GM12864 (cell line): ENCODE data around the gene TBX22.

Experiments
- DNase-seq: peaks from one replicate; pipeline ENCODE4 v3.0.0-alpha.2; 2011; ENCODE audit warnings: low read depth
- H3K4me3 ChIP-seq: 2 replicates; pipeline ENCODE4 v1.5.1; 2011; ENCODE audit warnings: mild to moderate bottlenecking, low read depth, low read length, control low read depth
- TF ChIP-seq, protein P1 (sequence below): IDR thresholded peaks from 2 replicates; pipeline ENCODE4 v1.5.1; 2011; ENCODE audit warnings: low read depth, mild to moderate bottlenecking, moderate library complexity, low read length, control low read depth, inconsistent platforms; ENCODE audit errors: missing control alignments

Gene TBX22, protein sequence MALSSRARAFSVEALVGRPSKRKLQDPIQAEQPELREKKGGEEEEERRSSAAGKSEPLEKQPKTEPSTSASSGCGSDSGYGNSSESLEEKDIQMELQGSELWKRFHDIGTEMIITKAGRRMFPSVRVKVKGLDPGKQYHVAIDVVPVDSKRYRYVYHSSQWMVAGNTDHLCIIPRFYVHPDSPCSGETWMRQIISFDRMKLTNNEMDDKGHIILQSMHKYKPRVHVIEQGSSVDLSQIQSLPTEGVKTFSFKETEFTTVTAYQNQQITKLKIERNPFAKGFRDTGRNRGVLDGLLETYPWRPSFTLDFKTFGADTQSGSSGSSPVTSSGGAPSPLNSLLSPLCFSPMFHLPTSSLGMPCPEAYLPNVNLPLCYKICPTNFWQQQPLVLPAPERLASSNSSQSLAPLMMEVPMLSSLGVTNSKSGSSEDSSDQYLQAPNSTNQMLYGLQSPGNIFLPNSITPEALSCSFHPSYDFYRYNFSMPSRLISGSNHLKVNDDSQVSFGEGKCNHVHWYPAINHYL

DNA sequence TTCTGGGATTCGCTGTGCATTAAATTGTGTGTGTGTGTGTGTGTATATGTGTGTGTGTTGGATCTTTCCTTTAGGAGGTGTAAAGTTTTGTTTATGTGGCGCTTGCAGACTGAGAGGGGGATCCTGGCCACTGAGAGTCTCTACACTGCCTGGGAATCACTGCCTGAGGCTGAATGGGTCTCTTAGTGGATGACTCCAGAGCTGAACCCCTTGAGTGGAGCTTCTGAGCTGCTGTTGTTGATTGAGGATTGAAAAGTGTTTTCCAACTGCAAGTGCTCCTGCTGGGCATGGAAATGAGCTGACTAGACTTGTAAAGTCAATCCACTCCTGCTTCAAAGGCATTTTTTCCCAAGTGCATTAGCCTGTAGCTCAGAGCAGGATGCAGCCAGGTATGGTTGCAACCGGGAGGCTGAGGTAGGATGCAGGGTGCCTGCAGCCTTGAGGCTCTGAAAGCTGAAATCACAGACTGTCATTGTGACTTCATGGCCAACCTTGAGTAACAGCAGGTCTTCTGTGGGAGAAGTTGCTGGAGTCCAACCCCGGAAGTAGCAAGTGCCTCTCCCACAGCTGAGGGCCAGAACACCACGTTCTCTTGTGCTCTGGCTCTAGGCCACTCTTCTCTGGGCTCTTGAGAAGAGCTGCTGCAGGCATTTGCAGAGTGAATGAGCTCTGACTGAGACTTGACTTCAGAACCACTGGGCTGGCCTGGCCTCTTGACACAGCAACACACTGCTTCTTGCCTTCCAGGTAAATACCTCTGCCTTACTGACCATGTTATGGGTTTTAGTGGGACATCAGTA is at the start of gene TBX22:
TBX22 (plus strand) TSS at position 613 of the 800 bp plus-strand sequence. CDS start 7,517 bp downstream, outside the sequence.
- TF ChIP-seq, protein P1, sequence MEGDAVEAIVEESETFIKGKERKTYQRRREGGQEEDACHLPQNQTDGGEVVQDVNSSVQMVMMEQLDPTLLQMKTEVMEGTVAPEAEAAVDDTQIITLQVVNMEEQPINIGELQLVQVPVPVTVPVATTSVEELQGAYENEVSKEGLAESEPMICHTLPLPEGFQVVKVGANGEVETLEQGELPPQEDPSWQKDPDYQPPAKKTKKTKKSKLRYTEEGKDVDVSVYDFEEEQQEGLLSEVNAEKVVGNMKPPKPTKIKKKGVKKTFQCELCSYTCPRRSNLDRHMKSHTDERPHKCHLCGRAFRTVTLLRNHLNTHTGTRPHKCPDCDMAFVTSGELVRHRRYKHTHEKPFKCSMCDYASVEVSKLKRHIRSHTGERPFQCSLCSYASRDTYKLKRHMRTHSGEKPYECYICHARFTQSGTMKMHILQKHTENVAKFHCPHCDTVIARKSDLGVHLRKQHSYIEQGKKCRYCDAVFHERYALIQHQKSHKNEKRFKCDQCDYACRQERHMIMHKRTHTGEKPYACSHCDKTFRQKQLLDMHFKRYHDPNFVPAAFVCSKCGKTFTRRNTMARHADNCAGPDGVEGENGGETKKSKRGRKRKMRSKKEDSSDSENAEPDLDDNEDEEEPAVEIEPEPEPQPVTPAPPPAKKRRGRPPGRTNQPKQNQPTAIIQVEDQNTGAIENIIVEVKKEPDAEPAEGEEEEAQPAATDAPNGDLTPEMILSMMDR, result no peak
- no peak for DNase-seq
- H3K4me3 ChIP-seq, result no peak within 1 kb of the TSS

DNA sequence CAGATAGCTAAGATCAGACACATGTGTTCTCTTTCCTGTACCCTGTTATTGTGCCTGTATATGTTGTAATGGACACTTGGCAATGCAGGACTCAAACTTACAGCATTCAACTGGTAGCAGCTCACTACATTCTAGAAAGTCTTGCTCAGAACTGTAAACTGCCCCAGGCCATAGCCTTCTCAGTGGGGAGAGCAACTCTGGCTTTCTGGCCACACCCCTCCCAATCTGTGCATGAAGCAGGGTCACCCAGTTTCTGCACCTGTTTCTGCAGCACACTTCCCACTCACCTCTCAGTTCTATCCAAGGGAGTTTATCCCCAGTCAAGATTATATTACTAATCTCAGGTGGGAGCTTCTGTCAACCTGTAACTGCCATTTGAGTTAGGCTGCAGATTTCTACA is 38.9 kb upstream of the TBX22 start:
- no peak for DNase-seq
- H3K4me3 ChIP-seq, result no peak overlapping the region
- TF ChIP-seq, protein P1, result no peak

DNA sequence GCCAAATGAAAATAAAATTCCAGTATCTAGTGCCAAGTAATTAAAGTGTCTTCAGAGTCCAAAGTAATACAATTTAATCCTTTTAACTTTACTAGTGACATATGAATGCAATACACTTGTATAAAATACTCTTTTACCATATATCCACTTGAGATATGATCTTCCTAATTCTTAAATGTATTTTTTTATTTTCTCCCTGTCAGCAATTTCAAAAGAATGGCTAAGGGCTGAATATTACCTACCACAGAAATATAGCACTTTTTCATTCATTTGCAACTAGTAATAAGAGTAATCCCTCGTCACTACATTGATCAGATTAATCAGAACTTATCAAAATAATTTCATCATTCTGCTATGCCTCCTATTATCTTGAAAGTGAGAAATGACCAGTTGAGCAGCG is 10.1 kb upstream of the TBX22 start:
- no peak for DNase-seq
- no peak overlapping the region for H3K4me3 ChIP-seq
- TF ChIP-seq, protein P1, result no peak

DNA sequence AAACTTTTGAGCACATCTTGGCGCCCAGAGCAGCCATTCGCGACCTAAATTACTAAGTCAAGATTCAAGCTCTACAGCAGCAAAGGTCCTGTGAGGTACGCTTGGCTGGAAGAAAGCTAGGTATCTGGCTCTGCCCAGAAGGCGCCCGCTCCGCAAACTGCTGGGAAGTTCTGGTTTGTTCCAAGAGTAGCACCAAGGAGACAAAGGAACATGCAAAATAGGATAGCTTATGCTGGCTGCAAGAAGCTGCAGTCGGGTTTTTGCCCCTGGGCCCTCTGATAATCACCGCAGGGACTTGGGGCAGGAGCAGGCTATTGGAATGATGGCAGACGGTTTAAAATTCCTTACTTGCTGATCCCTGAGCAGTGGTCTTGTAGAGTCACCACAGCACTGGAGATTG is 3.0 kb upstream of the TBX22 start:
- no peak overlapping the region for H3K4me3 ChIP-seq
- DNase-seq, result no peak
- TF ChIP-seq, protein P1, result no peak

DNA sequence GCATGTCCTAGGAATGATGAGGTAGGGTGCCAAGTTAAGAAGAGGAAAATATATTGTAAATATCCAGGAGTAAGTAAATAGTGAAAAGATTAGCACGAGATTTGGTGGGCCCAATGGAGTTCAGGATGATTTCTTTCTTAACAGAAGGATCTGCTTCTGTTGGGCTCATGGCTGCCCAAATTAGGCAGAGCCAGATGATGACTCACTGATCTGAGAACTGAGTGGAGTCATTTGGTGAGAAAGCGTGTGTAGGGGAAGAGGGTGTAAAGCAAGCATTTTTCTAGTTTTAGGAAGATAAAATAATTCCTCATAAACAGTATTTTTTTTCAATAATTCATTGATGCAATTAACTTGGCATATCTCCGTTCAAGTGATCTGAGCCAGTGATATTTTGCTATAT is 1.6 kb downstream of the TBX22 start:
- H3K4me3 ChIP-seq, result no peak overlapping the region
- DNase-seq, result no peak
- TF ChIP-seq, protein P1, result no peak

DNA sequence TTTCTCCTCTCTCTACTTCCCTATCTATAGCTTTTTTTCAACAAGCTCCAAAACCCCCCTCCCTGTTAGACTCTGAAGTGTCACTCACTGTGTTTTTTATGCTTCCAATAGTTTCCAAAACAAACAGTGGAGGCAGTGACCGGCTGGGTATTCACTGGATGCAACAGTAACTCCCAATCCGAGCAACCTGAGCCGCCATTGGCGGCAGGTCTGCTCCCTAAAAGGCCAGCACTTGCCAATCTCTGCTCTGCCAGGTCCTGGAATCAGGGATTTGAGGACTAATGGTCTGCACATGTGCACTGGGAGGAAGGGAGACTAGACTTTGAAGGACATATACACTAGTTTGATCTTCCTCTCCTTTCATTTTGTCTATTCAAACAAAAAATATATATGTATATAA is 7.1 kb downstream of the TBX22 start:
- TF ChIP-seq, protein P1, result no peak
- no peak for DNase-seq
- no peak overlapping the region for H3K4me3 ChIP-seq
